UCSD-AML1 (cell line): ENCODE data around the gene FCN1.
A peak's percentile ranks its signal among the peaks of the same experiment; 100 is the strongest.

Experiments
- DNase-seq: peaks from one replicate; lab custom pipeline; 2025; ENCODE audit not compliant: unreplicated experiment; lab: John Stamatoyannopoulos, UW

Gene FCN1

DNA sequence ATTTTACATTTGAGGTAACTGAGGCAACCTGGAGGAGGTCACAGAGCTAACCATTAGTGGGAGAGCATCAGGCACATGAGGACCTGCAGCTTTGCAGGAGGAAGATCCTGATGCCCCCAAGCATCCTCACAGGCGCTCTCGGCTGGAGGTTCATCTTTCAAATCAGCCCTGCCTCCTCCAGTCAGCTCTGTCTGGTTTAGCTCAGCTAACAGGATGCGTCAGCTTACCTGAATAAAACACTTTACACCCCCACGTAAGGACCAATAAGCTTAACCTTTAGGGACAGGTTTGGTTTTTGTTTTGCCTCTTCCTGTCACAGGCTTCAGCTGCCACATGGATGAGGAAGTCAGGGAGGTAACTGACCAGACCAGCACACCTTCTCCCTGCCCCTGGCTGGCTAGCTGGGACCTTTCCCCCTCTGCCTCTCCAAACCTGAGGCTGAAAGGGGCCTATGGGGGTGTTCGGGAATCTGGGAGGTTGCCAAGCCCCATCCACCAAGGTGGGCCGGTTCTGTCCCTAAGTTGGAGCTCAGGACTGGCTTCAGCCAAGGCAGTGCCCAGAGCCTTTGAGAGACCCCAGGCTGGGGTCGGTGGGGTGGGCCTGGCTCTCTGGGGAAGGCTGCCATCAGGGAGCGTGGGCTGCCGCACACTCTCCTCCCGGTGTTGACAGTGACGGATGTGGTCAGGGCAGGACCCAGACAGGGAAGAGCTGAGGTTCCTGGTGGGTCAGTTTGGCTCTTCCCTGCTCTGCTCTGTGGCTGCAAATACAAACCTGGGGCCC is 20.0 kb upstream of the FCN1 start:
- DNase-seq = no peak

DNA sequence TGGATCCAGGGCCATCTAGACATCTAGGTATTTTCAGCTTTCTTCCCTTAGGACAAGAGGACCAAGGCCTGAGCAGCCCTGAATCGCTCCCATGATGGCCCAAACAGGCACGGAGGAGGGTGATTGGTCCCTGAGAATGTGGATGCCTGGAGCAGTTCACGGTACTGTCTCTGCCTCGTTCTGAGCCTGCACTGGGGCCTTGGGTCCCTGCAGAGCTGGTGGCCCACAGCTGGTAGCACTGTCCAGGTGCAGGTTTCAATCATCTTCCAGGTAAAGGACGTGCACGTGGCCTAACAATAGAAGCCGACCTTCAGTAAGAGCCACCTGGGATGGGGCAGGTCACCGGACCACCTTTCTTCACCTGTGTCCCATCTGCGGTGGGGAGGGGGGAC is 19.4 kb upstream of the FCN1 start:
- no peak for DNase-seq

DNA sequence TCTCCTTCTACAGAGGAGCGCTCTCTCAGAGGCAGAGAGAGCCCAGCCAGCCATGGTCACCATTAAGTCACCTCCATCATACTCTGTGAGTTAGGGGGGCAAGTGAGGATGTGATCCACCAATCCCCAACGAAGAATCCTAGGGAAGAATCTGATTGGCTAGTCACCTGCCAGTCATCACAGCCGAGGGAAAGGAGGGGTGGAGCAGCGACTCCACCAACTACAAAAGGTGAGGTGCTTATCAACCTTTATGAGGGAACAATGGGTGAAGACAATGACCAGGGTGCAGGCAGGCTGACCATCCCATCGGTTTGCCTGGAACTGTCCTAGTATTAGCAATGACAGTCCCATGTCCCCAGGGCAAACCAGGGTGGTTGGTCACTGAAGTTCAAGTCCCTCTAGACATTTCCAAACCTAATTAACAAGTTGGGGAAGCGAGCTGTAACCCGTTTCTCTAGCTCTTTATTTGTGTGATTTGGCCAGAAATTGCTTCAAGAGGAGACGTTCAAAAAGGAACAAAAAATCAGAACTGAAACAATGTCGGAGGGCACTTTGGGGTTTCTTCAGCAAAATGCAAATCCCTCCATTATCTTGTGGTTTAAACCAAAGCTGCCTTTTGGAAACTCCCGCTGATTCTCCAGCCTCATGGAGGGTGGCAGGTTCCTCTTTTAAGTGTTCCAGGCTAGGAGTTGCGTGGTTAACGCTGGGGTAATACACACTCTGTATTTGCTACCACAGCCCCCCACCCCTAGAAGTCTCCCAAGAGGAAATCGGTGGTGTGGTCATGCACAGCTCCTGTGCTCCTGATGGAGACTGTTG is 18.8 kb upstream of the FCN1 start:
- no peak for DNase-seq

DNA sequence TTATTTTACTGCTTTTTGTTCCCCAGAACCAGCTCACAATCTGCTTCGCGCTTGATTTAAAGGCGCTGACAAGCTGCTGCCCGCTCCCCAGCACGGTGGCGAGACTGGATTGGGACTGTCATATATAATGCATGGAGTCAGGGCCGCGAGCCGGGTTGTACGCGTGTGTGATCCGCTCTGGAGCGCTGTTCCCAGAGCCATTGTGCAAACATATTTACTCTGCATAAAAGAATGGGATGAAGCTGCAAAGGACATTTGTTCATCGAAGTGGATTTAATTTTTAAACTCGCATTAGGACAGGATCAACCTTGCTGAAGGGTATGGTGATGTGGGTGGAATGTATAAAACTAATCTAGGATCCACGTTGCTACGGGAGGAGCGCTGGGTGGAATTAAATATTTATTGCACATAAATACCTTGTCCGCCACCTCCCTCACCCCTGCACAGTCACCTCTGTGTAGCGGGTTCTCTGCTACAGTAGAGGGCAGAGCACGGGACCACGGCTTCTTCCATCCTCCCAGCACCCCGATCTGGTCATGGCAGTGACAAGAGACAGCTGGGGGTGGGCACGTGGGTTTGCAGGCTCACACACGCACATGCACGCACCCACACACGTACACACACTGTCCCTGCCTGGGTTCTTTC is 18.1 kb upstream of the FCN1 start:
- no peak for DNase-seq

DNA sequence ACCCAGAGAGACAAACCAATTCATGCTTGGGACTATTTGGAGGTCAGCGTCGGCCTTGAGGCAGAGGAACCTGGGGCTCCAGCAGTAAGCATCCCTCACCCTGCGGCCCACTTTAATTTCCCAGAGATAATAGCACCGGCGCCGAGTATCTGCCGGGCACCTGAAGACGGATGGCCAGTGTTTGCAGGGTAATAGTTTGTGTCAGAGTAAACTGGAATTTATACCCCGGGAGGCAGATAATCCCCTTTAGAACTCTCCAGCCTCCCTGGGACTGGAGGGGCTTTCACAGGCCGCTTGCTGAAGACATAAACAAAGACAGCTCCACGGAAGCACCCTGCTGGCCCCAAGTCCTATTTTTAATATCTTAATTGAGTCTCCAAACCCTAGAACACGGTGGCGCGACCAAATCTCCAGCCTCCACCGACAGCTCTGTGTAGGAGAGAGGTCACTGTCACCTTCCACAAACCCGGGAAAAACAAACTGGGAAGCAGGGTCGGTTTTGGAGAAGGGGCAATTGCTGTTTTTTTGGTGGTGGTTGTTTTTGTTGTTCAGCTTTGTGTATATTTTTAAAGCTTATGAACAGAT is 17.4 kb upstream of the FCN1 start:
- DNase-seq = no peak

DNA sequence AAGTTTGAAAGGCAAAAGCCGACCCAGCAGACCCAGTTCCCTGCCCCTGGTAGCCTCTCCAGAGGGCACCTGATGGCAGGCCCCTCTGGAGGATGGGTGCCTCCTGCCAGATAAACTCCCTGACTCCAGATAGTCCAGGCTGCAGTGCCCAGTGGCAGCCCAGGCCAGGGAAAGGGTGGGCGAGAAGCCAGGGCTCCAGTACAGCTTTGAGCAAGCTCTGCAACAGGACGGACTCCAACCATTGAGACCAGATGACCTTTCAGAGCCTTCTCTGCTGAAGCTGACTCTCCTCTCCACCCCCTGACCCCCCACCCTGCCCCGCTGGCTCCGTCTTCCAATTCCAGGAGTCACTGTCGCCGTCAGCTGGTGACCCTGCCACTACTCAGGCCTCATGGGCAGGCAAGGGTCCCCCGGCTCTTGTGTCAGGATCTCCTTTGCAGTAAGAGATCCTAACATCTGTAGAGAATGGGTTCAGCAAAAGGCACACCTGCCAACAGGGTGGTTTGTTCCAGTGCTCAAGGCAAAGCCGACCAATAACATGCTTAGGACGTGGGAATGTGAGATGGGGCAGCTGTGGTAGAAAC is 15.5 kb upstream of the FCN1 start:
- DNase-seq = no peak

DNA sequence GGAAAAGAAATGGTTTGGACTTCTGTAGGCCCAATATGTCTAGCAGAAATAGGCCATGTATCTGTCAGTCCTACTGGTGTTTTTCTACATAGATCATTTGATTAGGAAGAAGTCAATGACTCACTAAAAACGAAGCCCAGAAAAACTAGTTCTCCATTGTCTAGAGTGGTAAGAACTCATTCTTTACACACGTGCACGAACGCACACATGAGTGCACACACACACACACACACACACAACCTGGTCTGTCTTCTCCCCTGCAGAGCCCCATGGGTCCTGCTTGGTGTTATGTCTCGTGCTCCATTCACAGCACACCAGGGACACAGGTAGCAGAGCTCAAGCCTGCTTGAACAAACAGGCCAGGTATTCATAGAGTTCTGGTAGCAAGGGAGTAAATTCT is 14.9 kb upstream of the FCN1 start:
- no peak for DNase-seq

DNA sequence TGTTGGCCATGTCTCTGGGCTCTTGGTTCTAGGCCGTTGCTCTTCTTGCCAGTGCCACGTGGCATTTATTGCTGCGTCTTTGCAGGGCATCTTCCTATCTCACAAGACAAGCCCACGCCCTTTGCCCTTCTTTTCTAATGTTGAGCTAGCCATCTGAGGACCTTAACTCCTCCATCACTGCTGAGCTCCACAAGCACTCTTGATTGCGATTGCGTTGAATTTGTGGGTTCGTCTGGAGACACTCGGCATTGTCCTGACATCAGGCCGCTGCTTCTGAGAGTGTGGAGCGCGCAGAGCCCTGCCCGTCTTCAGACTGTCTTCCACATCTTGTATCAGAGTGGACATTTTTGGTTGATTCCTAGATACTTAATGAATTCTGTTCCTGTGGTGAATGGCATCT is 14.5 kb upstream of the FCN1 start:
- no peak for DNase-seq

DNA sequence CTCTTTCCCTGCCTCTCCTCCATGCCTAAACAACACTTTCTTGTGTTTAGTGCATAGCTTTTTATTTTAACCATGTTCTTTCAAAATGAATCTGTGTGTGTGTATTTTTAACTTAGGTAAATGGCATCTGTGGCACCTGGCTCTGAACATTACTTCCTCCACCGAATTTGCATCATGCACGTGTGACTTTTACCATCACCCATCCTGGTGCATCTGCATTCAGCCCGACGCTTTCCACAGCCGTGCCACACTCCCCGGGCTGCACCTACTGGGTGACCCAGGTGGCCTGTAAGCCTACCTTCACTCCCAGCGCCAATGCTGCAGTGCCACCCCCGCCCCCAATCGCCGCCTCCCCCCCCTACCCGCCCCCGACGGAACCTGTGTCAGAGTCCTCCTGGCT is 12.7 kb upstream of the FCN1 start:
- no peak for DNase-seq

DNA sequence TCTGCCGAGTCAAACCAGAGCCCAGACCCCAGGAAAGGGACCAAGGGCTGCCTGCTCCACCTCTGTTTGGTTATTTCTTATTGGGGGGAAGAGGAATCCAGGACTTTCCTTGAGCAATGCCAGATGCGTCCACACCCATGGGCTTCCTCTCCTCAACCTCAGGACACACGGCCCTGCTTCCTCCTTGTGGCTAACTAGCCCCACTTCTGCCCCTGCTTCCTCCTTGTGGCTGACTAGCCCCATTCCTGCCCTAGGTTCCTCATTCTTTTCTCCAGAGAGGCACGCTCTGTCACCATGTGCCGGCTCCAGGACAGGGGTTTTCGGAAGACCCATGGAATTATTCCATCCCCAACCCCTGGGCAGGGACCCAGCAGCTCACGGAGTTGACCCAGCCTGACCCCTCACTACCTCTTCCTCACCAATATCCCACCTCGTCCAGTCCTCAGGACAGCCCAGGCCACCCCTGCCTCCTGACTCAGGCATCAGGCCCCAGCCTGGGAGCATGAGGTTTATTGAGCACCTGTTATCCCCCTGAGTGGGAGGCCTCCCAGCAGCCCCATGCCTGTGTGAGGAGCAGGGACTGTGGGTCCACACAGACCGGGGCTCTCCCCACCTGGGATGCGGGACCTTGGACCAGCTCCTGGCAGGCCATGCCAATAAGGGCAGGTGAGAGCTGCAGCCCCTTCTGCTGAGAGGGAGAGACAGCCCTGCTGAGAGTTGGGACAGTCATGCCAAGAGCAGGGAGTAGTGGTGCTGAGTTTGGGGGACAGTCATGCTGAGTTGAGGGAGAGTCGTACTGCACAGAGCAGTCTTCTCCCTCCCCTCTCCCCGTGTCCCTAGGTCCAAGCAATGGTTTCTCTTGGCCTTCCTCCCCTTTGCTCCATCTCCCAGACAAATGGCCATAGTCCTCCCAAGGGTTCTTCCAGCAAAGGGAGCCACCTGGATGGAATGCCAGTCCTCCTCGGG is 11.8 kb upstream of the FCN1 start:
- DNase-seq = peak; percentile 78

DNA sequence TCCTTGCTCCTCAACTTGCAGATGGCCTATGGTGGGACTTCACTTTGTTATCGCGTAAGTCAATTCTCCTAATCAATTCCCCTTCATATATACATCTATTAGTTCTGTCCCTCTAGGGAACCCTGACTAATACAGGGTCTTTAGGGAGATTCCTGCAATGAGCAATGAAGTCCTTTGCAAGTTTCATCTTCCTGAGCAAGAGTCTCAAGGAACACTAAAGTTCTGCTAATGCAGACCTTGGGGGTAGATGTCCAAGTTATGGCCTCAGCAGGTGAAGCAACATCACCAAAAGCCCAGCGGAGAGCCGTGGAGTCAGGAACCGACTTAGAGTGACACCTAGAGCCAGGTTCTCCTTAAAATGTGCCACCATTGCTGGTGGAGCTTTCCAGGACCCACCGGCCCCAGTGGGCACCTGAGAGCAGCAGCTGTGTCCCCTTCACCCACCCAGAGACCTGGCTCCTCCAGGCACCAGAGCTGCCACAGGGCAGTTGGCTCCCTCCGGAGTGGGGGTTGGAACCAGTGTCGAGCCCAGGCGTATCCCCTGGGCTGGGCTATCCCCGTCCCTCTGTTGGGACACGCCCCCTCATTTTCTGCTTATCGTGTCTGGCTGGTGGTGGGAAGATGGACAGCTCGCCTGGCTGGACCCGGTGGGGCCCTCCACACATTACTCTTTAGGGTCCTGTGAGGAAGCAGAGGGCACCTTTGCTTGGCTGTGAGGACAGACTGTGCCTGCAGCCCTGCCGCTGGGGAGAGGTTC is 10.9 kb upstream of the FCN1 start:
- no peak for DNase-seq

DNA sequence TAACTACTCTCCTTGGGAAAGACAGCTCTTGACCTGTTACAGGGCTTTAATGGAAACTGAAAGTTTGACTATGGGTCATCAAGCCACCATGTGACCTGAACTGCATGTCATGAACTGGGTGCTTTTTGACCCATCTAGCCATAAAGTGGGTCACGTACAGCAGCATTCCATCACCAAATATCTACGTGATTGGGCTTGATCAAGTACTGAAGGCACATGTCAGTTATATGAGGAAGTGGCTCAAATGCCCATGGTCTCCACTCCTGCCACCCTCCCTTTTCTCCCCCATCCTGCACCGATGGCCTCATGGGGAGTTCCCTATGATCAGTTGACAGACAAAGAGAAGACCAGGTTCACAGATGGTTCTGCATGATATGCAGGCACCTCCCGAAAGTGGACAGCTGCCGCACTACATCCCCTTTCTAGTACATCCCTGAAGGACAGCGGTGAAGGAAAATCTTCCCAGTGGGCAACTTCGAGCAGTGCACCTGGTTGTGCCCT is 7.3 kb upstream of the FCN1 start:
- DNase-seq = no peak

DNA sequence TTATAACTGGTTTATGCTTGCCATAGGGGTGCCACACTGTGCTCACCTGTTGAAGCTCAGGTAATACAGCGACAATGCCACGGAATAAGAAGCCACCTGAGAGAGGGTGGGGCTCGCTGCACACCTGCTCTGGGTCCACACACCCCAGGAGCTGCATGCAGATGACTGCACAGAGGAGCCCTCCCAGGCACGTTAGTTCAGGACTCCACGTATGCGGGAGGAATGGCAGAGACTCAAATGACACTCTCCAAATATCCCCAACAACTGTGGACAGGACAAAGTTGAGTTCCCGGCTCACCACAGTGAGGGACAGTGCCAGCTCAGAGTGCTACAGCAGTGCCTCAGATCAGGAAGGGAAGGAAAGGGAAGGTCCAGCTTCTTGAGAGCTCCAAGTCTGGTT is 5.8 kb upstream of the FCN1 start:
- DNase-seq = no peak

DNA sequence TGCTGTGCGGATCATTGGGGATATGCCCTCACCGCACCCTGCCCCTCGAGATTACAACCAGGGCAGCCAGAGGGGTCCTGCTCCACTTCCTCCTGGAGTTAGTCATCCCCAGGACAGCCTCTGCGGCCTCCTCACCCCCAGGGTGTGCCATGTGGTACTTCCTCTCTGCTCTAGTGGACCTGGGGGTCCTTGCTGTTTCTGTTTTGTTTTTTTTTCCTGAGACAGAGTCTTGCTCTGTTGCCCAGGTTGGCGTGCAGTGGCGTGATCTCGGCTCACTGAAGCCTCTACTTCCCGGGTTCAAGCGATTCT is 5.2 kb upstream of the FCN1 start:
- DNase-seq = no peak

DNA sequence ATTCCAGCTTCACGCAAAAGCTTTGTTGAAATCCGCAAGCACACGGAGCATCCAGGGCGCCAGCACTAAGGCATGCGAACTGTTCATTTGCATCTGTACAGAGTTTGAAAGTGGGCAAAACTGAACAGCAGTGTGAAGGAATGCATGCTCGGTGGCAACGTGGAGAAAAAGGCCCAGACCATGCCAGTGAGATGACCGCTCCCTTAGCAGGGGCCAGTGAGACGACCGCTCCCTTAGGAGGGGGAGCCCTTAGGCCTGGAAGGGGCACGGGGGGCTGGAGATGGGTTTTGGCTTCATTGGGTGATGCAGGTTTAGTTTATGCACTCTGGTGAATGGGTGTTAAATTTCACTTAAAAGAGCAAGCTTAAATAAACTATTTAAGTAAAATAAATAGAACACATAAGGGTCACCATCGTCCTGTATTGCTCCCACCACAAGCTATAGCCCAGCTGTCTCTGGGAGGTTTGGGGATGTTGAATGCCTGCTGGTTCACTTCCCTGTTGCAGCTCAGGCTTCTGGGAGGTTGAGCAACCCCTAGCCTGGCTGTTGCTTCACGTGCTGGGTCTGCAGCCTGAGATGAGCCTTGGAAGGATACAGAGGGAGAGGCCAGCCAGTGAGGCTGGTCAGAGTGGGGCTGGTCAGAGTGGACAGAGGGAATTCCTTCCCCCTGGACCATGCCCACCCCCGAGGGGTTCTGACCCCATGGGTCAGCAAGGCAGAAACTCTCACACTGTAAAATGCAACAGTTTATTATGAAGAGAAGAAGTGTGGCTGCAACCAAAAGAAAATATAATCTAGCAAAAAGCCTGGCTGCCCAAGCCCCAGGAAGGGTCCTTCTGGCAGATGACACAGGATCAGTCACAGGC is 4.6 kb upstream of the FCN1 start:
- peak; percentile 30 for DNase-seq

DNA sequence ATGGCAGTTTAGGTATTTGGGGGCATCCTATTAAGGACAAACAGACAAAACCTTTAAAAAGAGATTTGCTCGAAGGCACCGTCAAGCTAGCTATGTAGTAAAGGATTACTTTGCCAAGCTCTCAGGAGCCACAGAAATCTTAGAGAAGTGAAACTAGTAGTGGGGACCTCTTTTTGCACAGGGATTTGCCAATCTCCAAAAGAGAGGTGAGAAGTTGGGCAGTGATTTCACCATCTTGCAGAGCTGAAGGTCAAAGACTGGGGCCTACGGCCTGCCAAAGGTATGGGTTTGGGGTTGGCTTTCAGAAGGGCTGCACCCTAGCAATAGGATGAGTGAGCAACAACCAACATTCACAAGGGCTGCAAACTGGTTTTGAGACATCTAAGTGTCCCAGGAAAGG is 1.6 kb upstream of the FCN1 start:
- DNase-seq = no peak

DNA sequence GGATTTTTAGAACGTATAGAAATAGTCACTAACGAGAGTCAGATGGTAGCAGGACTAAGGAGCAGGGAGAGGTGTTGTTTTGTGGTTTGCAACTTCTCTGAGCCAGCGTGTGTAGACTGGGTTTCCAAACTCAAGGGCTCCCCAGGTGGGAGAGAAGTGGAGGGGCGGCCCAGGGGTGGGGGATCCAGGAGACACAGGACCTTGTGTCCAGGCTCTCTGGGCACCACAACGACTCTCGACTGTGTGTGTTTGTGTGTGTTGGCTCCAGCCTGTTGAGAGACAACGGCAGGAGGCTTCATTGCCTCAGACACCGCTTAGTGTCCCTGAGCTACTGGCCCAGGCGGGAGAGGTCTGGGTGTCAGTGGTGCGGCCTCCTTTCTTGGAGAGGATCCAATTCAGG is 934 bp upstream of the FCN1 start:
- DNase-seq = no peak

DNA sequence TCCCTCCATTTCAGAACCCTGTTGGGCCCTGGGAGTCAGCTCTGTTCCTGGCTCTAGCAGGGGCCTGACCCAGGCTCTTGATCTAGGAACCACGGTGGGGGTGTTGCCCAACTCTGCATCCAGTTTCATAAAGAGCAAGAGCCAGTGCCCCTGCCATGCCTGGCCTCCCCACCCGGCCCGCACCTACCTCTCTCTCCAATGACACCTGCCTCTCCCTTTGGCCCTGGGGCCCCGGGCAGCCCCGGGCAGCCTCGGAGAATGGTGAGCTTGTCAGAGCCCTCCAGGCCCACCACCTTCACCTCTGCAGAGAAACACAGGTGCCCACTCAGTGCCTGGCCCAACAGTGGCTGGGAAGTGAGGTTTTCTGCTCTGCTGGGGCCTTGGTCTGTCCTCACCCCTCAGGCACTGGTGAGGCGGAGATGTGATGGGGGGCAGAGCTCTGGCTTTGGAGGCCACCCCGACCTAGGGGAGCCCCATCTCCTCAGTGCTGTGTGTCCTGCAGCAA is 1.5 kb downstream of the FCN1 start:
- no peak for DNase-seq
